ENCODE data around the gene ZBED4.
A peak's percentile ranks its signal among the peaks of the same experiment; 100 is the strongest.

ZBED4 gene

DNA sequence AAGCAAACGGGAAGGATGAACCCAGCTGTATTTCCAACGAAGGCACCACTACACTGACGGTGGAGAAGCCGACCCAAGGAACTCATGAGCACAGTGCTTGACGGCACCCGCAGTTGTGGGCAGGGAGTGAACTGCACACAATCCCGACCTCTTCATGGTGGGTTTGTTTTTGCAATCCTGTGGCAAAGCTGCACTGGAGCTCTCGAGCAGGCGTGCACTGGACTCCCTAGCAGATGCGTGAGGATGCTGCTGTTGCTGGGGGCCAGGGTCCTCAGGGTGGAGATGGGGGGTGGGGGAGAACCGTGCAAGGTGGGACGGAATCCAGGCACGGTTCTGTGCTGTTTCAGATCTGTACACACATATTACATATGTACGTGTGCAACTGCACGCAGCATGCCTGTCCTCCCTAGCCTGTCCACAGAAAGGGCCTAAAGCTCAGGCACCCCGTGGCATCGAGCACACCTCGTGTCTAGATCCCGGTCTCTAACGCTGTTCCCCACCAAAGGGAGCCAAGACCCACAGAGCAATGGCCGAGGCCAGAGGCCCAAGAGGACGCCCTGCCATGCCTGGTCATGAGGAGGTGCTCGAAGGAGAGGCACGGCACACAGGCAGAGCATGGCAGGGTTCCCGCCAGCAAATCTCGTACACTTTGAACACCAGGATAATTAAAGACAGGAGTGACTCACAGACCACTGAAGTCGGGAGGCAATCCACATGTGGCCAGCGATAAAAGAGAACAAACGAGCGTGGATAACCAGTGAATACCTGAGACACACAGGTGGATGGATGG lies 47.0 kb downstream of the ZBED4 start:
- no peak for DNase-seq (ENCODE audit: low read depth in 2 of 2)

DNA sequence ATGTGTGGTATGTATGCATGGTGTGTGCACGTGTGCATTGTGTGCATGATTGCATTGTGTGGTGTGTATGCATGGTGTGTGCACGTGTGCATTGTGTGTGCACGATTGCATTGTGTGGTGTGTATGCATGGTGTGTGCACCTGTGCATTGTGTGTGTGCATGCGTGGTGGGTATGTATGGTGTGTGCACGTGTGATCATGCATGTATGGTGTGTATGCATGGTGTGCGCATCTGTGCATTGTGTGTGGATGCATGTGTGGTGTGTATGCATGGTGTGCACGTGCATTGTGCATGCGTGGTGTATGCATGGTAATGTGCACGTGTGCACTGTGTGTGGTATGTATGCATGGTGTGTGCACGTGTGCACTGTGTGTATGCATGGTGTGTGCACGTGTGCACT lies 47.8 kb downstream of the ZBED4 start:
- no peak for DNase-seq (ENCODE audit: low read depth in 2 of 2)

DNA sequence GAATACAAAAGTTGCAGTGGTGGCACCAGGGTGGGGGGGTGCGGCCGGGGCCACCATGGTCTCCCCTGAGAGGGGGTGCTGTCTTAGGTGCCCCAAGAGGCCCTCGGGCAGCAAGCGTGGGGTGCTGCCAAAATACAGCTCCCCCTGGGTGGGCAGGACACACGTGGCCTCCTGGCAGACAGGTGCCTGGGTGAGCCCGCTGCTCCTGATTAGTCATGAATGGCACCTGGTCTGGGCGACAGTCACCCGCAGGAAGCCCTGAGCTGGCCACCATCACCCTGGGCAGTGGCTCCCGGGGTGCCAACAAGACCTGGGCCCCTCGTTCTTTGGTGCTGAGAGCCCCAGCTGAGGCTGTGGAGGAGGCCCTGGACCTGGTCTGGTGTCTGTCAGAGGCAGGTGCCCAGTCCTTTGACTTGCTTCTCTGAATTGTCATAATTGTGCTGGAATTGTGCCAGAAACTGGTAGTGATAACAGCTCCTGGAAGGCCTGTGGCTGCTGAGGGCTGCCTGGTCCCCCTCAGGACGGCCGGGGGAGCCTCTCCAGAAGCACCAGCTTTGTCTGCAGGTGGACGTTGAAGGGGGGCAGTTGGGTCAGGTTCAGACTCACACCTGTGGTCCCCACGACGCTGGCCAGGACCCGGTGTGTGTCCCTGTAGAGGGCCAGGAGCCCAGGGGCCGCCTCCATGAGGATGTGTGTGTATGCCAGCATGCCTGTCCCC lies 49.8 kb downstream of the ZBED4 start:
- DNase-seq (ENCODE audit: low read depth in 2 of 2) = no peak

DNA sequence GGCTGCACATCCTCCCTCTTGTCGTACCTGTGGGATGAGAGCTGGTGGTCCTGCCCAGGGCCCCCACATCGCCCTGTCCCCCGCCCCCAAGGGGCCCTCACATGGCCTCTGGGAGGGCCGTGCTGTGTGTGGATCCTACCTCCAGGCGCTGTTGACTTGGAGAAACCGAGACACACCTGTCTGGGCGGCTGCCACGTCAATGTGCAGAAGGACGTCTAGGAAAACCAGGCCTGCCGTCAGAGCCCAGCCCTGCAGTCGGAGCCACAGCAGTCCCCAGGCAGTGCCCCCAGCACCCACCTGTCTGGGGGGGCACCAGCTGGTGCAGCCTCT lies 50.4 kb downstream of the ZBED4 start:
- no peak for DNase-seq (ENCODE audit: low read depth in 2 of 2)

DNA sequence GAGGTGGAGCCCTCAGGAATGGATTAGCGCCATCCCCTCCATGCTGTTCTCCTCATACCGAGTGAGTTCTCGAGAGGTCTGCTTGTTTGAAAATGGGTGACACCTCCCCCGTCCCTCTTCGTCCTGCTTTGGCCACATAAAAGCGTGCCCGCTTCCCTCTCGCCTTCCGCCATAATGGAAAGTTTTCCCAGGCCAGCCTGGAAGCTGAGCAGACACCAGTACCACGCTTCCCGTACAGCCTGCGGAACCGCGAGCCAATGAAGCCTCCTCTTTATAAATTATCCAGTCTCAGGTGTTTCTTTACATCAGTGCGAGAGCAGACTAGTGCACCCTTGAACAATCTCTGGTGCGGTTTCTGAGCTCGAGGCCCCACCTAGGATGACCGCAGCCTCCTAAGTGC lies 51.8 kb downstream of the ZBED4 start:
- DNase-seq (ENCODE audit: low read depth in 2 of 2) = no peak

DNA sequence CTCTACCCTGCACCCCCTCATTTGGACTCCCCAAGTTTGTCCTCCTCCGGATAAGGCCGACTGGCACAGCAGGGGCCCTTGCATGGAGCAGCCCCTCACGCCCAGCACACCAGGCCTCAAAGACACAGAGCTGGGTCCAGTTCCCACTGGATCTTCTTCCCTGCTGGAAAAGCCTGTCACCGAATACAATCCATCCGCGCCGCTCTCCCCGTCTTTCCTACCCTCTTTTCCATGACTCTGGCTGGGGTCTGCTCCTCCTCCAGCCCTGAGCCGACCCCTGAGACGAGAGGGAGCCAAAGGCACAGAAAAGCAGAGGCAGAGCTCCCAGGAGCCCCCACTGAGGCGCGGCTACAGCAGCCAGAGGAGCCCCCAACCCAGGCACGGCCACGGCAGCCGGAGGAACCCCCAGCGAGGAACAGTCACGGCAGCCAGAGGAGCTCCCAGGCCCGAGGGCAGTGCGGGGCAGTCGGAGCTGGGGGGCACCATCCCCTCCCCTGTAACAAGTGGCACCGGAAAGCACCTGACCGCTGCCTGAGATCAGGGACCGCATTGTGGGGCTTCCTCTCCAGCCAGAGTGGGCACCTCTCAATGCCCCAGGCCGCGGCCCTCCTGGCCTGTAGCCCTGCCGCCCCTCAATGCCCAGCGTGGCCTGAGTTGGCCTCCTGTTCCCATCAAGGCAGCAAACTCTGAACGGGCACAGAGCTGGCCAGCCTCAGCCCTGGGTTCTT lies 52.6 kb downstream of the ZBED4 start:
- no peak for DNase-seq (ENCODE audit: low read depth in 2 of 2)

GRCh38 chr22:49906799-49907290 lies 53.2 kb downstream of the ZBED4 start:
- DNase-seq (ENCODE audit: low read depth in 2 of 2) = no peak

DNA sequence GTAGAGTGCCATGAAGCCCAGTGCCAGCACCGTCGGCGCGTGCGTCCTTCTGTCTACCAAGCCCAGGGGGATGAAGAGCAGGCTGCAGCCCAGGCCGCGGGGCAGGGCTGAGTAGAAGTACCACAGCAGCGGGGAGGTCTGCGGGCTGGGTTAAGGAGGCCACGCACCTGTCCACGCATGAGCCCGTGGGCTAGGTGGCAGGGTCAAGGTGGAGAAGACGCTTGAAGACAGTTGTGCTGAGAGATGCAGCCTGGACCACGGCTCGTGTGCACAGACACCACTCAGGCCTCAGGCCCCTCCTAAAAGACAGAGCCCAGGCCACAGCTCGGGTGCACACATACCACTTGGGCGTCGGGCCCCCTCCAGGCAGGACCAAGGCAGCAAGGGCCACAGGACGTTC lies 54.2 kb downstream of the ZBED4 start:
- no peak for DNase-seq (ENCODE audit: low read depth in 2 of 2)

DNA sequence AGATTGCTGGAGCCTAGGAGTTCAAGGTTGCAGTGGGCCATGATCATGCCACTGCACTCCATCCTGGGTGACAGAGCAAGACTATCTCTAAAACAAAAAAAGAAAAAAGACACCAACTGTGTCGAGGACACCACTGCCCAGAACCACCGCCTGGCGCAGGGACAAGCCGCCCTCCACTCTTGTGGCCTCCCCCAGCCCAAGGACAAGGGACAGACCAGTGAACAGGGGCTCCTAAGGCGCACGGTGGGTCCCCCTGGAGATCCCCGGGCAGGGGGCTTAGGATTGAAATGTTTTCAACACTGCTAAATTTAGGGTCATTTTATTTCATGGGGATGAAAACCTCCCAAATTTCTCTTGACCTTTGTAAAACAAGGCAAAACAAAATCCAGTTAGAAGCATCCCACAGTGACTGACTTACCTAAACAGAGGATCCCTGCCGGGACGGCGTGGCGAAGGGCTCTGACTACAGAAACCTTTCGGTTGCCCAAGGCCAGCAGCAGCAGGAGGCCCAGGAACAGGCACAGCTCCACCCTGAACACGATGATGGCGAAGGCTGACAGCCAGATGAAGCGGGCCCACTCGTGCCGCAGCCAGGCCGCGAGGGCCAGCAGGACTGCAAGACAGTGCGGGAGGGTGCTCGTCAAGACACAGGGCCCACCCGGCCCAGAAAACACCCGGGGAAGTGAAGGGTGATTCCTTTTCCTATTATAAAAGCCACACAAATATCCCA lies 56.0 kb downstream of the ZBED4 start:
- no peak for DNase-seq (ENCODE audit: low read depth in 2 of 2)

DNA sequence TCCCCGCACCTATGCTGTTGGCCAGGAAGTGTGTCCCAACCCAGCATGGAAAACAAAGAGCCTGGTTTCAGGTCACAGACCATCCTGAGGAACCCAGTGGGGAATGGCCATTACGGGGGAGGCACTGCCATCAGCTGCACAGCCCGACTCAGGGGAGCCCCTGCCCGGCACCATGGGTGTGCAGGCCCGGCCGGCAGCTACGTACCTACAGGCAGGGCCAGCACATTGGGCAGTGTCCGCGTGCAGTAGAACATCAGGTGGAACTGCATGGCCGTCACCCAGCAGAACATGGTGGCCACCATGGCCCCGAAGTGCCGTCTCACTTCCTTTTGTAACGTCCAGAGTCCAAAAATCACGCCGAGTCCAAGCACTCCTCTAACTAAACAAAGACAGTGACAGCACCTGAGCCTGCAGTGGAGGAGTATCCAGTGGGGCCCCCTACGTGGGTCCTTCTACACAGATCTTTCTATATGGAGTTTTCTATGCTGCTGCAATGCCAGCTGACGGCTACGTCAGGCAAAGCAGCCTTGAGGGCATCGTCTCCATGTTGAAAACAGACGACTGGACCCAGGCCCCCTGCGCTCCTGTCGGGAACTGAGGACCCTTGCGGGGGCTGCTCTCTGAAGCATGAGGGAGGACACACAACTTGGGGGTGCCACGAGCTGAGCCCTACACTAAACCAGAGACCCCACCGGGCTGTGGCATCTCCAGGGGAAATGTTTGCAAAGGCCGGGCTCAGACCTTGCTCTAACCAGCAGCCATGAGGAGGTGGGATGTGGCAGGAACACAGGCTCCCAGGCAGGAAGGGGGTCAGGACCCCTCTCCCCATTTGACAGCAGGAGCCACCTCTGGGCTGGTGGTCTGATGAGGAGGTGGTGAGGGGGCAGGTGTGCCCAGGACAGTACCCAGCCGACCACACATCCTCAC lies 56.8 kb downstream of the ZBED4 start:
- DNase-seq (ENCODE audit: low read depth in 2 of 2) = no peak

DNA sequence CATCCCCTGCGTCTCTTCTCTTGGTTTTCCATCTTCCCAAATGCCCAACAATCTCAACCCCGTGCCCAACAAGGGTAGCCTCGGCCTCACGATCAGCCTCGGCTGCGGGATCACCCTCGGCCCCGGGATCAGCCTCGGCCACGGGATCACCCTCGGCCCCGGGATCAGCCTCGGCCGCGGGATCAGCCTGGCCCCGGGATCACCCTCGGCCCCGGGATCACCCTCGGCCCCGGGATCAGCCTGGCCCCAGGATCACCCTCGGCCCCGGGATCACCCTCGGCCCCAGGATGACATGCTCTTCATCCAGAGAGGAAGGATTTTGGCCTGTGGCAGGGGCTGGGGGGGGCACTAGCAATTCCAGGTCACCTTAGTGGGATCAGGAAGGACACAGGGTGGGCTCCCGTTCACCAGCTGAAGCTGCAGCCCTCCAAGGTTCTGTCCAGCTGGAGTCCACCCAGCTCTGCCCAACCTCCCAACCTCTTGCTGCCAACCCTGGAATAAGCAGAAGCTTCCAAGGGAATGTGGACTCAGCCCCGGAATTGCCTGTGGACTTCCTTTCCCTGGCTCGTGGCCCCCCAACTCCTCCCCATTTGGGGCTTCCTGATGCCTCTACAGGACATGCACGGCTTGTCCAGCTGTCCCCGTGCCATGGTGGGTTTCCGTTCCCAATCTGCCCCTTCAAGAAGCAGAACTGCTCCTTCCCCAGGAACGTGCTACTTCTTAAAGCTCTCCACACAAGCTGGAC lies 58.4 kb downstream of the ZBED4 start:
- no peak for DNase-seq (ENCODE audit: low read depth in 2 of 2)

- no peak for DNase-seq (ENCODE audit: low read depth in 2 of 2)
Measured at GRCh38 chr22:49913026-49913425, 59.4 kb downstream of the ZBED4 start.

DNA sequence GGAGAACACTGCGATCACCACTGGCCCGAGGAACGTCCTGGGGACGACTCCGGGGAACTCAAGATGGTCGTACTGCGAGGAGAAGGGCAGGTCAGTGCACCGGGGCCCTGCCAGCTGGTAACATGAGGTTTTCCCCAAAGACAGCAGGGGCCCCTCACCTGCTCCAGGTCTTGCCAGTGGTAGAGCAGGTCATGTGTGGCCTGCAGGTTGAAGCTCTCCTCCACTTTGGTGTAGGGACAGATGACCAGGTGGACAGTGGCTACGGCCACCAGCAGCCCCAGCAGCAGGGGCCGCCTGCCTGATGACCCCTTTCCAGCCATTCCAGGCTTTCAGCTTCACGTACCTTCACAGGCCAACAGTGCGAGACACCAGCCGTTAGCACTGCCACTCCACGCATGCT lies 59.8 kb downstream of the ZBED4 start:
- no peak for DNase-seq (ENCODE audit: low read depth in 2 of 2)

- no peak for DNase-seq (ENCODE audit: low read depth in 2 of 2)
Measured at GRCh38 chr22:49914256-49914655, 60.6 kb downstream of the ZBED4 start.

DNA sequence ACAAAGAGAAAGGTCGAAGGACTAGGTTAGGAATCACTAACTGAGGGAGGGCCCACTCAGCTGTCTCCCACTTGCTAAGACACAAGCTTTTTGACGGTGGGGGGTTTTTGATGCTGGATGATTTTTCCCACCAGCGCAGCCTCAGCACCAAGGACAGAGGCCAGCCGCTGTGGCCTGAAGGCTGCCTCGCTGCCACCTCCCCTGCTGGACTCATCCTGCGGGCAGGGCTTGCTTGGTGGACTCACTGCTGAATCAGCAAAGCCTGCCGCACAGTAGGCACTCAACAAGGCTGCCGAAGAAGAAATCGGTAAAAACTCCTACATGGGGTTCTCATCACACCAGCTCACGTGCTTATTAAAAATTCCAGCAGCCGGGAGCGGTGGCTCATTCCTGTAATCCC lies 62.0 kb downstream of the ZBED4 start:
- no peak for DNase-seq (ENCODE audit: low read depth in 2 of 2)

GRCh38 chr22:49916831-49917230 lies 63.2 kb downstream of the ZBED4 start:
- DNase-seq (ENCODE audit: low read depth in 2 of 2) = no peak

DNA sequence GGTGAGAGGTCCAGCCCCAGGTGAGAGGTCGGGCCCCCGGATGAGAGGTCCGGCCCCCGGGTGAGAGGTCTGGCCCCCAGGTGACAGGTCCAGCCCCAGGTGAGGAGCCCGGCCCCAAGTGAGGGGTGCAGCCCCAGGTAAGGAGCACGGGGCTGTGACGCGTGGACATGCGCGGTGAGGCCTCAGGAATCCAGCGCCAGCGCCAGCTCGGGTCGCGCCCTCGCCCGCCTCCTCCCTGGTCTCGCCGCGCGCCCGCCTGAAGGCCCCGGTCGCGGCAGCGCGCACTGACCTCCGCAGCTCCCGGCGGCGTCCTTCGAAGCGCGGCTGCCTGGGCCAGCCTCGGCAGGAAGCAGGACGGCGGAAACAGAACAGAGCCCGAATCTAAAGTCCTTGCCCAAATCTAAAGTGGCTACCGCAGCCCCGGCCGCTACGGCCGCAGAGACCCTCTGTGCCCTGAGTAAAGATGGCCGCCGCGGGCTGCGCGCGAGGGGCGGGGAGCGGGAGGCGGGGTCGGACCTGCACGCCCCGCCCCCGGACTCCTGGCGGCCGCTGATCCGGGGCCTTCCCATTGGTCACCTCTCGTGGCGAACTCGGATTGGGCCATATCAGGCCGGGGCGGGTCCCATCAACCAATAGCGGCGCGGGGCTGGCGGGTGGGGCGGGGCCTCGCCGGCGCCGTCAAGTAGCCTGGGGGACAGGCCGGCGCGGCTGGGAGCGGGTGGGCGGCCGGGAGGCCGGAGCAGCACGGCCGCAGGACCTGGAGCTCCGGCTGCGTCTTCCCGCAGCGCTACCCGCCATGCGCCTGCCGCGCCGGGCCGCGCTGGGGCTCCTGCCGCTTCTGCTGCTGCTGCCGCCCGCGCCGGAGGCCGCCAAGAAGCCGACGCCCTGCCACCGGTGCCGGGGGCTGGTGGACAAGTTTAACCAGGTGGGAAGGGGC lies 64.6 kb downstream of the ZBED4 start, which contains the start of the genes ALG12 and CRELD2:
Gene ALG12, minus strand, starts transcription at position 465 of the 937 bp plus-strand sequence. CDS start 4,673 bp downstream, outside the sequence.
Gene CRELD2, plus strand, starts transcription at position 661 of the 937 bp plus-strand sequence. Its CDS starts 136 bp downstream, at position 797.
- peak; percentile 94 for DNase-seq (ENCODE audit: low read depth in 2 of 2)

All from stimulated activated CD8-positive, alpha-beta memory T cell treated with anti-CD3 and anti-CD28 coated beads, Interleukin-2, amount 100 ng/mL, for 1 hour (primary cell).